Mesothelial cell of epicardium (in vitro differentiated cells): ENCODE results near the gene APIP. TPM values are rescaled to one million over a fixed set of nuclear protein-coding genes. Genes with fewer than 3 reads are reported as not detected.

Source experiments
- DNase-seq, 2 experiments: peaks; one replicate each; pipeline ENCODE4 v3.0.0; 2021; ENCODE audit warnings: low spot score in 2 of 2; ENCODE audit not compliant: unreplicated experiment in 2 of 2
- H3K27ac Mint-ChIP-seq: 2 replicates; pipeline ENCODE4 v1.8.0; 2021; ENCODE audit warnings: mixed read lengths
- H3K27me3 Mint-ChIP-seq: 2 replicates; pipeline ENCODE4 v1.8.0; 2021; ENCODE audit warnings: low read depth, mixed read lengths
- H3K36me3 Mint-ChIP-seq: 2 replicates; pipeline ENCODE4 v1.8.0; 2021; ENCODE audit warnings: mixed read lengths
- H3K4me1 Mint-ChIP-seq: 2 replicates; pipeline ENCODE4 v1.8.0; 2021; ENCODE audit warnings: mixed read lengths
- H3K4me3 Mint-ChIP-seq: 2 replicates; pipeline ENCODE4 v1.8.0; 2021; ENCODE audit warnings: mild to moderate bottlenecking, moderate library complexity, mixed read lengths
- H3K9me3 Mint-ChIP-seq: 2 replicates; pipeline ENCODE4 v1.8.0; 2021; ENCODE audit warnings: mixed read lengths
- CTCF ChIP-seq: fragments of 200-600 bp; sonication (generic); IDR thresholded peaks from one replicate; pipeline ENCODE4 v1.5.0; 2021; ENCODE audit warnings: antibody characterized with exemption; ENCODE audit not compliant: unreplicated experiment
- total RNA-seq: library from RNA; stranded (reverse); gene quantifications from 3 replicates; pipeline ENCODE4 v1.2.1, GENCODE V29; 2021

Gene APIP
- total RNA-seq, 1 donor from 2014 or later = 22.9 TPM

- no peak for TF ChIP-seq CTCF
- Mint-ChIP-seq H3K27ac (no peak overlapping the region), H3K9me3 (peaks cover 13% of the 10 kb centered on the region), H3K4me3 (no peak overlapping the region), H3K36me3 (peaks cover 27% of the 10 kb centered on the region), H3K4me1 (no peaks in the 10 kb centered on the region), H3K27me3 (no peaks in the 10 kb centered on the region)
- DNase-seq = no peak
Measured at GRCh38 chr11:34874202-34874601, 42.0 kb downstream of the APIP start.

GRCh38 chr11:34870548-34871196, 45.5 kb downstream of the APIP start:
- no peak overlapping the region for H3K4me3 Mint-ChIP-seq
- H3K27me3 Mint-ChIP-seq = no peaks in the 10 kb centered on the region
- no peaks in the 10 kb centered on the region for H3K4me1 Mint-ChIP-seq
- no peak overlapping the region for H3K27ac Mint-ChIP-seq
- no peak for DNase-seq
- no peak for TF ChIP-seq CTCF
- H3K9me3 Mint-ChIP-seq = peaks cover 13% of the 10 kb centered on the region
- peaks cover 33% of the 10 kb centered on the region for H3K36me3 Mint-ChIP-seq

- H3K4me3 Mint-ChIP-seq = no peak overlapping the region
- H3K9me3 Mint-ChIP-seq = peaks cover 3% of the 10 kb centered on the region
- no peak for TF ChIP-seq CTCF
- H3K36me3 Mint-ChIP-seq = peaks cover 26% of the 10 kb centered on the region
- no peaks in the 10 kb centered on the region for H3K27me3 Mint-ChIP-seq
- H3K4me1 Mint-ChIP-seq = no peaks in the 10 kb centered on the region
- no peak overlapping the region for H3K27ac Mint-ChIP-seq
- DNase-seq = no peak
Measured at GRCh38 chr11:34869425-34869824, 46.8 kb downstream of the APIP start.

- no peak for TF ChIP-seq CTCF
- Mint-ChIP-seq H3K27me3 (no peaks in the 10 kb centered on the region), H3K4me3 (no peak overlapping the region), H3K4me1 (no peaks in the 10 kb centered on the region), H3K36me3 (peaks cover 30% of the 10 kb centered on the region), H3K9me3 (peaks cover 12% of the 10 kb centered on the region), H3K27ac (no peak overlapping the region)
- no peak for DNase-seq
Measured at GRCh38 chr11:34866375-34866774, 49.8 kb downstream of the APIP start.

- Mint-ChIP-seq H3K4me1 (no peaks in the 10 kb centered on the region), H3K4me3 (no peak overlapping the region), H3K27ac (no peak overlapping the region), H3K36me3 (peaks cover 30% of the 10 kb centered on the region), H3K27me3 (no peaks in the 10 kb centered on the region), H3K9me3 (peaks cover 12% of the 10 kb centered on the region)
- DNase-seq = no peak
- no peak for TF ChIP-seq CTCF
Measured at GRCh38 chr11:34865261-34865660, 50.9 kb downstream of the APIP start.

- no peak overlapping the region for H3K27ac Mint-ChIP-seq
- TF ChIP-seq CTCF = no peak
- no peak overlapping the region for H3K4me3 Mint-ChIP-seq
Measured at GRCh38 chr11:34864424-34864823, 51.8 kb downstream of the APIP start.

More at GRCh38 chr11:34864424-34864823, 51.8 kb downstream of the APIP start:
- H3K9me3 Mint-ChIP-seq = peaks cover 12% of the 10 kb centered on the region
- DNase-seq = no peak
- H3K36me3 Mint-ChIP-seq = peaks cover 30% of the 10 kb centered on the region
- no peaks in the 10 kb centered on the region for H3K27me3 Mint-ChIP-seq
- no peaks in the 10 kb centered on the region for H3K4me1 Mint-ChIP-seq
